ENCODE measurements around the gene TMEM8B. TPM values are rescaled to one million over a fixed set of nuclear protein-coding genes. Genes with fewer than 3 reads are reported as not detected.
"Not testable (repeated sequence)": the region's sequence is repeated elsewhere in the genome, so short reads cannot be mapped to it uniquely, and the experiment has no call there.

TMEM8B gene
- total and polyA plus RNA-seq, 10 of the 15 experiments (the other 5 are each of a cell fraction or from before 2014, with no cell fraction given), result 0.19 to 7.6 (median 2.5) TPM

DNA sequence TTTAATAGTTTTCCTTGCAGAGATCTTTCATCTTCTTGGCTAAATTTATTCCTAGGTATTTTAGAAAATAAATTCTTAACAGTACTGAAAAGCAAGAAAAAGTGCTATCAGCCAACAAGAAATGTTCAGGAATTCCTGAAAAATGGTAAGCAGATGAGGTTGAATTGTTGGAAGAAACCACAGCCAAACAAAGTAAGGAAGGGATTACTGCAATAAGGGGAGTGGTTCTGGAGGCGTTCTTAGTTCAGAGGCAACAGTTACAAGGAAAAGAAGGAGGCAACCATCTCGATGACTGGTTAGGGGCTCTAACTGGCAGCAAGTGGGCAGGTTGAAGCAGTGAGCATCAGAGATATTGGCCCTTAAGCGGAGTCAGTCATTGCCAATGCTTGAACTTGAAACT, 54.0 kb downstream of the TMEM8B start (continued):
- TF ChIP-seq, protein P1, sequence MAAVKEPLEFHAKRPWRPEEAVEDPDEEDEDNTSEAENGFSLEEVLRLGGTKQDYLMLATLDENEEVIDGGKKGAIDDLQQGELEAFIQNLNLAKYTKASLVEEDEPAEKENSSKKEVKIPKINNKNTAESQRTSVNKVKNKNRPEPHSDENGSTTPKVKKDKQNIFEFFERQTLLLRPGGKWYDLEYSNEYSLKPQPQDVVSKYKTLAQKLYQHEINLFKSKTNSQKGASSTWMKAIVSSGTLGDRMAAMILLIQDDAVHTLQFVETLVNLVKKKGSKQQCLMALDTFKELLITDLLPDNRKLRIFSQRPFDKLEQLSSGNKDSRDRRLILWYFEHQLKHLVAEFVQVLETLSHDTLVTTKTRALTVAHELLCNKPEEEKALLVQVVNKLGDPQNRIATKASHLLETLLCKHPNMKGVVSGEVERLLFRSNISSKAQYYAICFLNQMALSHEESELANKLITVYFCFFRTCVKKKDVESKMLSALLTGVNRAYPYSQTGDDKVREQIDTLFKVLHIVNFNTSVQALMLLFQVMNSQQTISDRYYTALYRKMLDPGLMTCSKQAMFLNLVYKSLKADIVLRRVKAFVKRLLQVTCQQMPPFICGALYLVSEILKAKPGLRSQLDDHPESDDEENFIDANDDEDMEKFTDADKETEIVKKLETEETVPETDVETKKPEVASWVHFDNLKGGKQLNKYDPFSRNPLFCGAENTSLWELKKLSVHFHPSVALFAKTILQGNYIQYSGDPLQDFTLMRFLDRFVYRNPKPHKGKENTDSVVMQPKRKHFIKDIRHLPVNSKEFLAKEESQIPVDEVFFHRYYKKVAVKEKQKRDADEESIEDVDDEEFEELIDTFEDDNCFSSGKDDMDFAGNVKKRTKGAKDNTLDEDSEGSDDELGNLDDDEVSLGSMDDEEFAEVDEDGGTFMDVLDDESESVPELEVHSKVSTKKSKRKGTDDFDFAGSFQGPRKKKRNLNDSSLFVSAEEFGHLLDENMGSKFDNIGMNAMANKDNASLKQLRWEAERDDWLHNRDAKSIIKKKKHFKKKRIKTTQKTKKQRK (IDR thresholded peaks at IDR 0.05; ENCODE audit: low read depth, low read length), result no peak
- TF ChIP-seq DPF2 (IDR thresholded peaks at IDR 0.05) (no peak), MEF2B (IDR thresholded peaks at IDR 0.05; ENCODE audit: partially characterized antibody, poor library complexity, severe bottlenecking) (no peak), IKZF1 (conservative IDR thresholded peaks at IDR 0.05) (no peak), NBN (IDR thresholded peaks at IDR 0.05) (no peak)
- TF ChIP-seq, protein P2, sequence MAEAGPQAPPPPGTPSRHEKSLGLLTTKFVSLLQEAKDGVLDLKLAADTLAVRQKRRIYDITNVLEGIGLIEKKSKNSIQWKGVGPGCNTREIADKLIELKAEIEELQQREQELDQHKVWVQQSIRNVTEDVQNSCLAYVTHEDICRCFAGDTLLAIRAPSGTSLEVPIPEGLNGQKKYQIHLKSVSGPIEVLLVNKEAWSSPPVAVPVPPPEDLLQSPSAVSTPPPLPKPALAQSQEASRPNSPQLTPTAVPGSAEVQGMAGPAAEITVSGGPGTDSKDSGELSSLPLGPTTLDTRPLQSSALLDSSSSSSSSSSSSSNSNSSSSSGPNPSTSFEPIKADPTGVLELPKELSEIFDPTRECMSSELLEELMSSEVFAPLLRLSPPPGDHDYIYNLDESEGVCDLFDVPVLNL (IDR thresholded peaks at IDR 0.05; ENCODE audit: low read depth, low read length), result no peak
- TF ChIP-seq, protein P3, sequence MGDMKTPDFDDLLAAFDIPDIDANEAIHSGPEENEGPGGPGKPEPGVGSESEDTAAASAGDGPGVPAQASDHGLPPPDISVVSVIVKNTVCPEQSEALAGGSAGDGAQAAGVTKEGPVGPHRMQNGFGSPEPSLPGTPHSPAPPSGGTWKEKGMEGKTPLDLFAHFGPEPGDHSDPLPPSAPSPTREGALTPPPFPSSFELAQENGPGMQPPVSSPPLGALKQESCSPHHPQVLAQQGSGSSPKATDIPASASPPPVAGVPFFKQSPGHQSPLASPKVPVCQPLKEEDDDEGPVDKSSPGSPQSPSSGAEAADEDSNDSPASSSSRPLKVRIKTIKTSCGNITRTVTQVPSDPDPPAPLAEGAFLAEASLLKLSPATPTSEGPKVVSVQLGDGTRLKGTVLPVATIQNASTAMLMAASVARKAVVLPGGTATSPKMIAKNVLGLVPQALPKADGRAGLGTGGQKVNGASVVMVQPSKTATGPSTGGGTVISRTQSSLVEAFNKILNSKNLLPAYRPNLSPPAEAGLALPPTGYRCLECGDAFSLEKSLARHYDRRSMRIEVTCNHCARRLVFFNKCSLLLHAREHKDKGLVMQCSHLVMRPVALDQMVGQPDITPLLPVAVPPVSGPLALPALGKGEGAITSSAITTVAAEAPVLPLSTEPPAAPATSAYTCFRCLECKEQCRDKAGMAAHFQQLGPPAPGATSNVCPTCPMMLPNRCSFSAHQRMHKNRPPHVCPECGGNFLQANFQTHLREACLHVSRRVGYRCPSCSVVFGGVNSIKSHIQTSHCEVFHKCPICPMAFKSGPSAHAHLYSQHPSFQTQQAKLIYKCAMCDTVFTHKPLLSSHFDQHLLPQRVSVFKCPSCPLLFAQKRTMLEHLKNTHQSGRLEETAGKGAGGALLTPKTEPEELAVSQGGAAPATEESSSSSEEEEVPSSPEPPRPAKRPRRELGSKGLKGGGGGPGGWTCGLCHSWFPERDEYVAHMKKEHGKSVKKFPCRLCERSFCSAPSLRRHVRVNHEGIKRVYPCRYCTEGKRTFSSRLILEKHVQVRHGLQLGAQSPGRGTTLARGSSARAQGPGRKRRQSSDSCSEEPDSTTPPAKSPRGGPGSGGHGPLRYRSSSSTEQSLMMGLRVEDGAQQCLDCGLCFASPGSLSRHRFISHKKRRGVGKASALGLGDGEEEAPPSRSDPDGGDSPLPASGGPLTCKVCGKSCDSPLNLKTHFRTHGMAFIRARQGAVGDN (IDR thresholded peaks at IDR 0.05), result no peak

DNA sequence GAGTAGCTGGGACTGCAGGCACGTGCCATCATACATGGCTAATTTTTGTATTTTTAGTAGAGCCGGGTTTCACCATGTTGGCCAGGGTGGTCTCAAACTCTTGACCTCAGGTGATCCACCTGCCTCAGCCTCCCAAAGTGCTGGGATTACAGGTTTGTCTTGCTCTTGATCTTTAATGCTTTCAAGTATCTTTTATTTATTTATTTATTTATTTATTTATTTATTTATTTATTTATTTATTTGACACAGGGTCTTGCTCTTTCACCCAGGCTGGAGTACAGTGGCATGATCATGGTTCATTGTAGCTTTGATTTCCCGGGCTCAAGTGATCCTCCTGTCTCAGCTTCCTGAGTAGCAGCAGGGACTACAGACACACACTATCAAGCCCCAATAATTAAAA, 55.9 kb downstream of the TMEM8B start:
- H3K27me3 ChIP-seq (replicated peaks in 1 of 2; ENCODE audit: control insufficient read depth in 2 of 2, insufficient read depth in 2 of 2, low read length in 1 of 2); H3K4me3 ChIP-seq; POLR2A ChIA-PET; H3K79me2 ChIP-seq (ENCODE audit: control insufficient read depth, insufficient read depth, low read length); H2AFZ ChIP-seq (ENCODE audit: control insufficient read depth, low read depth, low read length); H3K4me1 ChIP-seq (ENCODE audit: control insufficient read depth, insufficient read depth, low read length); DNase-seq (ENCODE audit: low read depth, low spot score); H3K9me3 ChIP-seq (replicated peaks; ENCODE audit: control insufficient read depth, insufficient read depth, low read length); ATAC-seq; H3K4me2 ChIP-seq (ENCODE audit: control insufficient read depth, insufficient read depth); H3K27ac ChIP-seq (ENCODE audit: control insufficient read depth, insufficient read depth); FAIRE-seq; H4K20me1 ChIP-seq (ENCODE audit: control insufficient read depth, insufficient read depth); BruUV-seq (replicated peaks); H3K36me3 ChIP-seq (ENCODE audit: control insufficient read depth in 2 of 2, insufficient read depth in 2 of 2, low read length in 1 of 2); H3K9ac ChIP-seq (ENCODE audit: control insufficient read depth, insufficient read depth, low read length): not testable (repeated sequence)
- SMC1A ChIA-PET (ENCODE audit: uncharacterized antibody, unreplicated experiment), result interaction anchor here (1.0 kb wide), 1 partner anchor 59 kb away, joined by 4 read pairs; no protein-coding TSS in a partner anchor
- CTCF ChIA-PET, result interaction anchor here (0.7 to 1.9 kb wide), 5 partner anchors 58 to 239 kb away, joined by 3 to 6 read pairs (median 3); no protein-coding TSS in a partner anchor
- intact Hi-C loops (cut with micrococcal nuclease; ENCODE audit: unreplicated experiment), result loop anchor here (5.0 kb wide), 1 partner anchor 148 kb away; no protein-coding TSS in a partner anchor
- WGBS (ENCODE audit: insufficient coverage, insufficient replicate concordance, low lambda C conversion rate, missing lambda C conversion rate), result 62% methylated on average over 3 of the region's 3 CpGs
- RAD21 ChIA-PET (ENCODE audit: unreplicated experiment), result interaction anchor here (0.8 to 2.3 kb wide), 3 partner anchors 51 to 125 kb away, joined by 3 to 11 read pairs (median 3); no protein-coding TSS in a partner anchor
- in situ Hi-C loops (cut with MboI), result loop anchor here (5.0 kb wide), 1 partner anchor 98 kb away; no protein-coding TSS in a partner anchor

Measured in GM12878 (cell line).